PC-3 (cell line): ENCODE measurements around the gene KIAA1549. TPM values are rescaled to one million over a fixed set of nuclear protein-coding genes. Genes with fewer than 3 reads are reported as not detected.
"Not testable (repeated sequence)": the region's sequence is repeated elsewhere in the genome, so short reads cannot be mapped to it uniquely, and the experiment has no call there.

Experiments used
- ATAC-seq: fragments of 200-7000 bp; cut with Tn5 transposase; 2 replicates; pipeline ENCODE4 v1.9.1; 2020; ENCODE audit warnings: mild to moderate bottlenecking, moderate library complexity
- BruUV-seq: library from RNA; stranded (reverse); fragments of 400-500 nt; replicated peaks from 2 replicates; lab custom pipeline; 2021; lab: Mats Ljungman, UMichigan
- CTCF ChIA-PET: fragments of 300-600 bp; sonication (Branson Sonifier 250); formaldehyde crosslinking; loops from one replicate; lab custom pipeline; 2022; ENCODE audit warnings: antibody characterized with exemption; lab: Charles Lee
- POLR2A ChIA-PET: fragments of 300-600 bp; sonication (Branson Sonifier 250); formaldehyde crosslinking; loops from one replicate; lab custom pipeline; 2022; ENCODE audit warnings: antibody characterized with exemption; ENCODE audit not compliant: unreplicated experiment; lab: Charles Lee
- DNase-seq: peaks from one replicate; pipeline ENCODE4 v3.0.0-alpha.2; 2015
- H2AFZ ChIP-seq: fragments of 300-600 bp; sonication (generic); 2 replicates; pipeline ENCODE4 v1.6.0; 2016; ENCODE audit warnings: antibody characterized with exemption, low read length
- H3F3A ChIP-seq: fragments of 300-600 bp; sonication (generic); one replicate; pipeline ENCODE4 v1.6.0; 2017; ENCODE audit warnings: antibody characterized with exemption, low read length, control low read depth, mild to moderate bottlenecking; ENCODE audit not compliant: unreplicated experiment
- H3K27ac ChIP-seq: fragments of 300-600 bp; sonication (generic); 2 replicates; pipeline ENCODE4 v1.5.1; 2016; ENCODE audit warnings: mild to moderate bottlenecking, low read length
- H3K27me3 ChIP-seq: fragments of 300-600 bp; sonication (generic); 2 replicates; pipeline ENCODE4 v1.6.1; 2016; ENCODE audit warnings: low read length, mixed read lengths
- H3K36me3 ChIP-seq: fragments of 300-600 bp; sonication (generic); 2 replicates; pipeline ENCODE4 v1.6.1; 2016; ENCODE audit warnings: low read depth, mixed run types, low read length, mixed read lengths
- H3K4me1 ChIP-seq: fragments of 300-600 bp; sonication (generic); 2 replicates; pipeline ENCODE4 v1.5.1; 2016; ENCODE audit warnings: low read length; ENCODE audit not compliant: insufficient read depth
- H3K4me2 ChIP-seq: fragments of 300-600 bp; sonication (generic); 2 replicates; pipeline ENCODE4 v1.6.0; 2016; ENCODE audit warnings: low read length
- H3K4me3 ChIP-seq: fragments of 300-600 bp; sonication (generic); 2 replicates; pipeline ENCODE4 v1.5.1; 2016; ENCODE audit warnings: mild to moderate bottlenecking, low read length, mixed read lengths
- H3K79me2 ChIP-seq: fragments of 300-600 bp; sonication (generic); 2 replicates; pipeline ENCODE4 v1.6.1; 2017; ENCODE audit warnings: low read length, mixed read lengths
- H3K9ac ChIP-seq: fragments of 300-600 bp; sonication (generic); 2 replicates; pipeline ENCODE4 v1.6.0; 2016; ENCODE audit warnings: mild to moderate bottlenecking, low read length
- H3K9me2 ChIP-seq: fragments of 300-600 bp; sonication (generic); replicated peaks from 2 replicates; pipeline ENCODE4 v1.6.1; 2016; ENCODE audit warnings: mixed run types, low read length, mixed read lengths
- H3K9me3 ChIP-seq: fragments of 300-600 bp; sonication (generic); 2 replicates; pipeline ENCODE4 v1.6.1; 2016; ENCODE audit warnings: low read length, mixed read lengths
- H4K20me1 ChIP-seq: fragments of 300-600 bp; sonication (generic); 2 replicates; pipeline ENCODE4 v1.6.1; 2016; ENCODE audit warnings: low read length, mixed read lengths
- CTCF ChIP-seq: fragments of 300-600 bp; sonication (generic); conservative IDR thresholded peaks from 2 replicates; pipeline ENCODE4 v1.5.1; 2017; ENCODE audit warnings: antibody characterized with exemption, low read depth, mild to moderate bottlenecking, low read length
- EZH2 ChIP-seq: fragments of 300-600 bp; sonication (generic); IDR thresholded peaks from one replicate; pipeline ENCODE4 v1.6.1; 2017; ENCODE audit warnings: antibody characterized with exemption, mild to moderate bottlenecking, low read length; ENCODE audit not compliant: unreplicated experiment
- EZH2phosphoT487 ChIP-seq: fragments of 300-600 bp; sonication (generic); IDR thresholded peaks from 2 replicates; pipeline ENCODE4 v1.6.1; 2018; ENCODE audit warnings: mild to moderate bottlenecking, antibody characterized with exemption, low read length, borderline replicate concordance
- intact Hi-C: fragments of 100-400 bp; cut with micrococcal nuclease; formaldehyde crosslinking; loops from 2 replicates; pipeline ENCODE4 v1.9.0; 2023
- total RNA-seq: library from RNA; depleted of rRNA; stranded (reverse); fragments of >200 nt; gene quantifications from 2 replicates; pipeline ENCODE4 v1.2.3, GENCODE V29; 2014

Gene KIAA1549
- total RNA-seq, 1 experiment from 2014 or later = 8.2 TPM

GRCh38 chr7:138813945-138814344, 167.2 kb downstream of the KIAA1549 start:
- H3K9me2 ChIP-seq = no peaks in the 10 kb centered on the region
- no peaks in the 10 kb centered on the region for H3K9me3 ChIP-seq
- no peak overlapping the region for H3K4me3 ChIP-seq
- no peak overlapping the region for H2AFZ ChIP-seq
- H3K79me2 ChIP-seq = no peaks in the 10 kb centered on the region
- H3K36me3 ChIP-seq = no peaks in the 10 kb centered on the region
- ATAC-seq (no peak), DNase-seq (no peak)
- no peak overlapping the region for H3K9ac ChIP-seq
- H3K4me2 ChIP-seq = no peak overlapping the region
- intact Hi-C loops = no loop called here
- no TSS peak for BruUV-seq
- no peaks in the 10 kb centered on the region for H3K27me3 ChIP-seq
- CTCF ChIA-PET = no interaction called here
- TF ChIP-seq EZH2phosphoT487 (no peak), CTCF (no peak), EZH2 (no peak)
- H3K27ac ChIP-seq = no peak overlapping the region
- POLR2A ChIA-PET = no interaction called here
- no peaks in the 10 kb centered on the region for H4K20me1 ChIP-seq
- H3F3A ChIP-seq = no peaks in the 10 kb centered on the region
- H3K4me1 ChIP-seq = no peaks in the 10 kb centered on the region

GRCh38 chr7:138811327-138811726, 169.9 kb downstream of the KIAA1549 start:
- H3K9me3 ChIP-seq, H3K27ac ChIP-seq, H3F3A ChIP-seq, H3K79me2 ChIP-seq, H4K20me1 ChIP-seq, DNase-seq, H3K9ac ChIP-seq, H3K9me2 ChIP-seq, H3K27me3 ChIP-seq, ATAC-seq, CTCF ChIA-PET, BruUV-seq, H2AFZ ChIP-seq, H3K4me2 ChIP-seq, H3K4me1 ChIP-seq, H3K4me3 ChIP-seq, H3K36me3 ChIP-seq, intact Hi-C loops: not testable (repeated sequence)
- POLR2A ChIA-PET = interaction anchor here (0.6 kb wide), 1 partner anchor 811 kb away, joined by 4 read pairs; no protein-coding TSS in a partner anchor

- no peak overlapping the region for H3K9ac ChIP-seq
- no TSS peak for BruUV-seq
- no peaks in the 10 kb centered on the region for H3K36me3 ChIP-seq
- no peak overlapping the region for H3K27ac ChIP-seq
- H3K4me1 ChIP-seq = no peaks in the 10 kb centered on the region
- H4K20me1 ChIP-seq = no peaks in the 10 kb centered on the region
- no peak for DNase-seq
- CTCF ChIA-PET = no interaction called here
- H3K9me3 ChIP-seq = no peaks in the 10 kb centered on the region
- no peak for ATAC-seq
- H2AFZ ChIP-seq = no peak overlapping the region
- H3K4me2 ChIP-seq = no peak overlapping the region
- no peaks in the 10 kb centered on the region for H3F3A ChIP-seq
- no peaks in the 10 kb centered on the region for H3K79me2 ChIP-seq
- no peaks in the 10 kb centered on the region for H3K27me3 ChIP-seq
- no peak overlapping the region for H3K4me3 ChIP-seq
- intact Hi-C loops = no loop called here
- POLR2A ChIA-PET = no interaction called here
- H3K9me2 ChIP-seq = no peaks in the 10 kb centered on the region
- no peak for TF ChIP-seq EZH2
- TF ChIP-seq CTCF = no peak
- no peak for TF ChIP-seq EZH2phosphoT487
Observed at GRCh38 chr7:138809346-138809745, 171.8 kb downstream of the KIAA1549 start.
